ENCODE data around the gene NPAS2.

NPAS2 gene

DNA sequence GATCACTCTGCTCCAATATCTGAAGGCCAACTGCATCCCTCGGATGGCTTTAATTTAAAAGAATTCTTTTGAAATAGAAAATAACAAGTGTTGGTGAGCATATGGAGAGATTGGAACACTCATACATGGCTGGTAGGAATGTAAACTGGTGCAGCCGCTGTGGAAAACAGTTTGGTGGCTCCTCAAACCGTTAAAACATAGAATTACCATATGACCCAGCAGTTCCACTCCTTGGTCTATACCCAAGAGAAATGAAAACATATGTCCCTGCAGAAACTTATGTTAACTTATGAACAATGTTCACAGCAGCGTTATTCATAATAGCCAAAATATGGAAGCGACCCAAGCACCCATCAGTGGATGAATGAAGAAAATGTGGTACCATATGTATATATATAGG is 60.1 kb downstream of the NPAS2 start:
- H3K9ac ChIP-seq (ENCODE audit: low read depth, low read length, poor library complexity, severe bottlenecking), result no peak overlapping the region
- H3F3A ChIP-seq (ENCODE audit: low read depth), result no peaks in the 10 kb centered on the region
- no peaks in the 10 kb centered on the region for H3K27me3 ChIP-seq (ENCODE audit: insufficient read depth, low read length, poor library complexity, severe bottlenecking)
- no peak overlapping the region for H3K4me2 ChIP-seq (ENCODE audit: low read depth, low read length, poor library complexity, severe bottlenecking)
- H3K9me3 ChIP-seq (ENCODE audit: insufficient read depth, low read depth, low read length), result no peaks in the 10 kb centered on the region
- no peaks in the 10 kb centered on the region for H4K20me1 ChIP-seq (ENCODE audit: insufficient read depth, low read length, poor library complexity, severe bottlenecking)
- H3K79me2 ChIP-seq (ENCODE audit: insufficient read depth, low read length), result no peaks in the 10 kb centered on the region
- H3K4me1 ChIP-seq (ENCODE audit: insufficient read depth, low read length, poor library complexity, severe bottlenecking), result no peaks in the 10 kb centered on the region
- no peak overlapping the region for H2AFZ ChIP-seq (ENCODE audit: low read length)
- no peaks in the 10 kb centered on the region for H3K36me3 ChIP-seq (ENCODE audit: insufficient read depth, low read length)
- H3K9me2 ChIP-seq (replicated peaks; ENCODE audit: low read depth, low read length), result no peaks in the 10 kb centered on the region
- no peak overlapping the region for H3K4me3 ChIP-seq (ENCODE audit: low read length, poor library complexity, severe bottlenecking)
- TF ChIP-seq EZH2phosphoT487 (IDR thresholded peaks at IDR 0.05; ENCODE audit: borderline replicate concordance), result no peak

DNA sequence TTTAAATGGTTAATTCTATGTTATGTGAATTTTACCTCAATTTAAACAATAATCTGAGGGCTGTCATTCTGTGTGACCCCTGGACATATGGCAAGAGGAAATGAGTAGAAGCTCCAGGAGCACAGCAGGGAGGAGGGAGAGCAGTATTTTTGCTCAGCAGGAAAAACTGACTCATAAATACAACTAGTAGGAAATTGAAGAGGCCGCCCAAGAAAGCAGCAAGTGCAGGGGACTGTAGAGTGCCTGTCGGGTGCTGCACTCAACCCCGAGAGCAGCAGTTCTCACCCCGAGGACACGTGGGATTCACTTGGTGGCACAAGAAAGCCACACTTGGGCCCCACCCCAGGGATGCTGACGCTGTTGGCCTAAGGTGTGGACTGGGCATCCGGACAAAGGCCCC is 60.8 kb downstream of the NPAS2 start:
- Histone ChIP-seq H2AFZ (ENCODE audit: low read length) (no peak overlapping the region), H3K79me2 (ENCODE audit: insufficient read depth, low read length) (no peaks in the 10 kb centered on the region), H3K27me3 (ENCODE audit: insufficient read depth, low read length, poor library complexity, severe bottlenecking) (no peaks in the 10 kb centered on the region), H3K4me2 (ENCODE audit: low read depth, low read length, poor library complexity, severe bottlenecking) (no peak overlapping the region), H3K36me3 (ENCODE audit: insufficient read depth, low read length) (no peaks in the 10 kb centered on the region), H4K20me1 (ENCODE audit: insufficient read depth, low read length, poor library complexity, severe bottlenecking) (no peaks in the 10 kb centered on the region), H3K9me3 (ENCODE audit: insufficient read depth, low read depth, low read length) (no peaks in the 10 kb centered on the region), H3K9me2 (replicated peaks; ENCODE audit: low read depth, low read length) (no peaks in the 10 kb centered on the region), H3K4me3 (ENCODE audit: low read length, poor library complexity, severe bottlenecking) (no peak overlapping the region), H3K4me1 (ENCODE audit: insufficient read depth, low read length, poor library complexity, severe bottlenecking) (no peaks in the 10 kb centered on the region), H3K9ac (ENCODE audit: low read depth, low read length, poor library complexity, severe bottlenecking) (no peak overlapping the region), H3F3A (ENCODE audit: low read depth) (no peaks in the 10 kb centered on the region)
- TF ChIP-seq EZH2phosphoT487 (IDR thresholded peaks at IDR 0.05; ENCODE audit: borderline replicate concordance), result no peak
- TF ChIP-seq, protein P1, sequence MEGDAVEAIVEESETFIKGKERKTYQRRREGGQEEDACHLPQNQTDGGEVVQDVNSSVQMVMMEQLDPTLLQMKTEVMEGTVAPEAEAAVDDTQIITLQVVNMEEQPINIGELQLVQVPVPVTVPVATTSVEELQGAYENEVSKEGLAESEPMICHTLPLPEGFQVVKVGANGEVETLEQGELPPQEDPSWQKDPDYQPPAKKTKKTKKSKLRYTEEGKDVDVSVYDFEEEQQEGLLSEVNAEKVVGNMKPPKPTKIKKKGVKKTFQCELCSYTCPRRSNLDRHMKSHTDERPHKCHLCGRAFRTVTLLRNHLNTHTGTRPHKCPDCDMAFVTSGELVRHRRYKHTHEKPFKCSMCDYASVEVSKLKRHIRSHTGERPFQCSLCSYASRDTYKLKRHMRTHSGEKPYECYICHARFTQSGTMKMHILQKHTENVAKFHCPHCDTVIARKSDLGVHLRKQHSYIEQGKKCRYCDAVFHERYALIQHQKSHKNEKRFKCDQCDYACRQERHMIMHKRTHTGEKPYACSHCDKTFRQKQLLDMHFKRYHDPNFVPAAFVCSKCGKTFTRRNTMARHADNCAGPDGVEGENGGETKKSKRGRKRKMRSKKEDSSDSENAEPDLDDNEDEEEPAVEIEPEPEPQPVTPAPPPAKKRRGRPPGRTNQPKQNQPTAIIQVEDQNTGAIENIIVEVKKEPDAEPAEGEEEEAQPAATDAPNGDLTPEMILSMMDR (conservative IDR thresholded peaks at IDR 0.05; ENCODE audit: low read length), result no peak

DNA sequence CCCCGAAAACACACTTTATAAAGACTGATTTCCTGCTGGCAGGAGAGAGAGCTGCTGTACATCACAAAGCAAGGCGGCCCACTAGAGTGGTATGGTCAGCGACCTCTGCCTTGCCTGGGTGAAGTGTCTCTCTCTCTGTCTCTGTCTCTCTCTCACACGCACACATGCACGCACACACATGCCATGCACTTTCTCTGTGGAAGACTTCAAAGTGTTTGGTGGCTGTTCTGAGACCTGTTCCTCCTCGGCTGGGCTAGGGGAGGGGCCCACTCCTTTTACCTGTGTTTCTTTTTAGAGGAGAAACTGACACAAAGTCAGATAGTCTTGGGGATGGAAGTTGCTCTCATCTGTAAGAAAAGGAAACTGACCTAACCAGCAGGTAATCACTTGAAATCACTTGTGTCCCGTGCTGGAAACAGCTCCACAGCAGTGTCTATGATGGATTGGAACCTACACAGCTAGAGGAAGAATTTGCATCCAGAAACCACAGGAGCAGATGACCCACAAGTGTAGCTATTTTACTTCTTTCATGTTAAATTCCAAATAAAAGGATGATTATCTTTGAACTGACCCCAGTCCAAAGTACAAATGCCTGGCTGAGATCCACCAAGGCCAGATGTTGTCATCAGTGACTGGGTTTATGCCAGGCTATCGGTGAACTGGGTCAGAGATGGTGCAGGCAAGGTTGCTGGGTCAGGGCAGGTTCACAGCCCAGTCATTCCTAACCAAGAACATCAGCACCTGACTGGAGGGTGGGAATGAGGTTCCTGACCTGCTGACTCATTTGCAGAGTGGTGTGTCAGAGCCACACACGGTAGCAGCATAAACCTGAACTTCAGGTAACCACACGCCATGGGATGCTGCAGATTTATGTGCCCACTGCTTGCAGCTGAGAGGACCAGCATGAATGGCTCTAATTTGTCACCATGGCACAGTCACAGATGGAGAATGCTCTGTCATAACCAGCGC is 63.0 kb downstream of the NPAS2 start:
- TF ChIP-seq EZH2phosphoT487 (IDR thresholded peaks at IDR 0.05; ENCODE audit: borderline replicate concordance), result no peak
- TF ChIP-seq, protein P1 (conservative IDR thresholded peaks at IDR 0.05; ENCODE audit: low read length), result no peak
- no peaks in the 10 kb centered on the region for H3F3A ChIP-seq (ENCODE audit: low read depth)

More for the DNA sequence above, 63.0 kb downstream of the NPAS2 start:
- H3K9ac ChIP-seq (ENCODE audit: low read depth, low read length, poor library complexity, severe bottlenecking), result no peak overlapping the region
- H3K4me1 ChIP-seq (ENCODE audit: insufficient read depth, low read length, poor library complexity, severe bottlenecking), result no peaks in the 10 kb centered on the region
- no peaks in the 10 kb centered on the region for H3K79me2 ChIP-seq (ENCODE audit: insufficient read depth, low read length)
- no peaks in the 10 kb centered on the region for H3K9me3 ChIP-seq (ENCODE audit: insufficient read depth, low read depth, low read length)
- no peak overlapping the region for H3K4me2 ChIP-seq (ENCODE audit: low read depth, low read length, poor library complexity, severe bottlenecking)
- H3K36me3 ChIP-seq (ENCODE audit: insufficient read depth, low read length), result no peaks in the 10 kb centered on the region
- no peaks in the 10 kb centered on the region for H3K9me2 ChIP-seq (replicated peaks; ENCODE audit: low read depth, low read length)
- H2AFZ ChIP-seq (ENCODE audit: low read length), result no peak overlapping the region
- H4K20me1 ChIP-seq (ENCODE audit: insufficient read depth, low read length, poor library complexity, severe bottlenecking), result no peaks in the 10 kb centered on the region
- H3K27me3 ChIP-seq (ENCODE audit: insufficient read depth, low read length, poor library complexity, severe bottlenecking), result no peaks in the 10 kb centered on the region
- no peak overlapping the region for H3K4me3 ChIP-seq (ENCODE audit: low read length, poor library complexity, severe bottlenecking)

Measured in Loucy (cell line).